Kidney (tissue), 14 donors: Measurements from ENCODE around the gene ZFP69B. TPM values are rescaled to one million over a fixed set of nuclear protein-coding genes. Genes with fewer than 3 reads are reported as not detected.
A peak's percentile ranks its signal among the peaks of the same experiment; 100 is the strongest.

ENCODE experiments used
- DNase-seq, 5 donors: peaks; one replicate each; pipeline ENCODE4 v3.0.0-alpha.2; 2013 to 2020
- FAIRE-seq: peaks from 2 replicates; lab custom pipeline; 2012; peaks lifted over from hg19 to GRCh38; lab: Jason Lieb, UNC
- H3K27ac ChIP-seq, 2 donors: one replicate each; pipeline ENCODE4 v1.7.0; 2013; ENCODE audit warnings: low read depth in 2 of 2, low read length in 2 of 2, inconsistent platforms in 1 of 2
- H3K27me3 ChIP-seq: one replicate; pipeline ENCODE4 v1.7.1; 2013; ENCODE audit warnings: low read length, inconsistent platforms; ENCODE audit not compliant: control insufficient read depth, insufficient read depth
- H3K36me3 ChIP-seq, 3 donors: one replicate each; pipeline versions ENCODE4 v1.7.0 to v1.7.1; 2013; ENCODE audit warnings: low read length in 3 of 3, control low read depth in 1 of 3, inconsistent platforms in 1 of 3; ENCODE audit not compliant: insufficient read depth in 3 of 3, control insufficient read depth in 2 of 3
- H3K4me1 ChIP-seq, 3 donors: one replicate each; pipeline versions ENCODE4 v1.7.0 to v1.7.1; 2013; ENCODE audit warnings: low read length in 3 of 3, inconsistent platforms in 1 of 3, low read depth in 1 of 3; ENCODE audit not compliant: control insufficient read depth in 2 of 3, insufficient read depth in 2 of 3
- H3K4me3 ChIP-seq, 3 donors: one replicate each; pipeline versions ENCODE4 v1.7.0 to v1.8.1; 2013; ENCODE audit warnings: low read length in 3 of 3, control low read depth in 1 of 3, inconsistent platforms in 1 of 3
- H3K9ac ChIP-seq, 3 donors: one replicate each; pipeline versions ENCODE4 v1.7.0 to v1.7.1; 2013; ENCODE audit warnings: low read length in 3 of 3, control low read depth in 1 of 3, inconsistent platforms in 1 of 3
- H3K9me3 ChIP-seq, 3 donors: one replicate each; pipeline versions ENCODE4 v1.7.0 to v1.7.1; 2013; ENCODE audit warnings: low read length in 3 of 3, control low read depth in 1 of 3, inconsistent platforms in 1 of 3; ENCODE audit not compliant: control insufficient read depth in 2 of 3, insufficient read depth in 1 of 3
- intact Hi-C: fragments of 100-400 bp; cut with DNase I; formaldehyde crosslinking; loops from one replicate; pipeline ENCODE4 v1.11.1; 2022
- polyA plus RNA-seq: library from polyadenylated mRNA; stranded (reverse); fragments of 350-450 nt; fragmentation: Illumina TruSeq; extraction: RNeasy Lipid Tissue Mini Kit (QIAGEN cat#74804); gene quantifications from one replicate; pipeline ENCODE4 v1.2.3, GENCODE V29; 2014; ENCODE audit warnings: low read depth, low replicate concordance; ENCODE audit not compliant: insufficient read depth
- total RNA-seq: library from RNA; stranded (reverse); fragmentation: NEBNext Ultra II Directional; extraction: Animal tissue kit (Norgen Biotek cat#: 25700); gene quantifications from one replicate; pipeline ENCODE4 v1.2.1, GENCODE V29; 2021
- TF ChIP-seq, protein P1 (sequence below): IDR thresholded peaks from 3 replicates; pipeline ENCODE4 v1.5.1; 2012; ENCODE audit warnings: mild to moderate bottlenecking, moderate library complexity, borderline replicate concordance; ENCODE audit not compliant: insufficient read depth; ENCODE audit errors: extremely low read depth
- donor health status: control.
- donor health status: control.
- donor health status: control.
- donor health status: control.
- donor health status: control.
- donor health status: DM: yes; HTN: yes; CAD: no.
- donor health status: Normal renal cell carcinoma (clear cell type).

ZFP69B gene
- total and polyA plus RNA-seq, 2 donors from 2014 or later, result 0.62 to 2.1 TPM

DNA sequence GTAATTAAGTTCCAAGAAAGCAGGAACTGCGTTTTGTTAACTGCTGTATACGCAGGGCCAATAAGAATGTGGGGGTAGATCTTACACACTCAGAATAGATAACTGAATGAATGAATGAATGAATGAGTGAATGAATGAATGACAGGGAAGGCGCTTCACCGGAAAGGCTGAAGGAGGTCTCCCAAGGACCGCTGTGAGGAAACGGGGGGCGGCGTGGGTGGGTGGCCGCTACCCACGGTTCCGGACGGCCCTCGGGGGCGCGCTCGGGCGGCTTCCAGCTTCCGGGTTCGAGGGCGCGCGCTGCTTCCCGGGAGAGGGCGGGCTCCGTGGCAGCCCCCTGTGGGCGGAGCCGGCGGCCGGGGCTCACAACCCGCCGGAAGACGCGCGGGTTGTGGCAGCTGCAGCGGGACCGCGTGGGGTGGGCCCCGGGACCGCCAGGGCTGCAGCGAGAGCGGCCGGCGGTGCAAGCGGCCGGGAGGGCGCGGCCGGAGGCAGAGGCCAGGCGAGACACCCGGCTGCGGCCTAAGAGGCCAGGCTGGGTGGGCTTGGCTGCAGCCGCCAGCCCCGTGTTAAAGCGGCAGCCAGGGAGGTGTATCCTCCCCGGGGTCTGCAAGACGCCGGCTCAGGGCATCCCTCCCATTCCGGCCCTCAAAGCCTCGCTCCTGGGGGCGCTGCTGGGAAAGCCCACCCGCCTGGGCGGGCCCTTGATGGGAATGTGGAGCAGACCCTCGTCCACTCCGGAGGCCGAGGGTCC is 26.8 kb downstream of the ZFP69B start, which contains the start of gene ZFP69:
TSS of gene ZFP69 (plus strand) at position 367 of the 754 bp plus-strand sequence. CDS start 2,072 bp downstream, outside the sequence.
- Histone ChIP-seq H3K4me1 (no peaks in the 10 kb centered on the region), H3K4me3 (peak within 1 kb of the TSS; percentile 71 to 91 (median 80)), H3K9me3 (peaks cover 0 to 8% (median 4%) of the 10 kb centered on the region in 3 donors), H3K27ac (no peak within 1 kb of the TSS), H3K9ac (peak within 1 kb of the TSS; percentile 55 to 79 (median 71)), H3K36me3 (no peaks in the 10 kb centered on the region), H3K27me3 (no peaks in the 10 kb centered on the region)
- DNase-seq (peak; percentile 73 to 92 (median 84)), FAIRE-seq (no peak)
- intact Hi-C loops, result no loop called here
- TF ChIP-seq, protein P1, sequence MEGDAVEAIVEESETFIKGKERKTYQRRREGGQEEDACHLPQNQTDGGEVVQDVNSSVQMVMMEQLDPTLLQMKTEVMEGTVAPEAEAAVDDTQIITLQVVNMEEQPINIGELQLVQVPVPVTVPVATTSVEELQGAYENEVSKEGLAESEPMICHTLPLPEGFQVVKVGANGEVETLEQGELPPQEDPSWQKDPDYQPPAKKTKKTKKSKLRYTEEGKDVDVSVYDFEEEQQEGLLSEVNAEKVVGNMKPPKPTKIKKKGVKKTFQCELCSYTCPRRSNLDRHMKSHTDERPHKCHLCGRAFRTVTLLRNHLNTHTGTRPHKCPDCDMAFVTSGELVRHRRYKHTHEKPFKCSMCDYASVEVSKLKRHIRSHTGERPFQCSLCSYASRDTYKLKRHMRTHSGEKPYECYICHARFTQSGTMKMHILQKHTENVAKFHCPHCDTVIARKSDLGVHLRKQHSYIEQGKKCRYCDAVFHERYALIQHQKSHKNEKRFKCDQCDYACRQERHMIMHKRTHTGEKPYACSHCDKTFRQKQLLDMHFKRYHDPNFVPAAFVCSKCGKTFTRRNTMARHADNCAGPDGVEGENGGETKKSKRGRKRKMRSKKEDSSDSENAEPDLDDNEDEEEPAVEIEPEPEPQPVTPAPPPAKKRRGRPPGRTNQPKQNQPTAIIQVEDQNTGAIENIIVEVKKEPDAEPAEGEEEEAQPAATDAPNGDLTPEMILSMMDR, result no peak

DNA sequence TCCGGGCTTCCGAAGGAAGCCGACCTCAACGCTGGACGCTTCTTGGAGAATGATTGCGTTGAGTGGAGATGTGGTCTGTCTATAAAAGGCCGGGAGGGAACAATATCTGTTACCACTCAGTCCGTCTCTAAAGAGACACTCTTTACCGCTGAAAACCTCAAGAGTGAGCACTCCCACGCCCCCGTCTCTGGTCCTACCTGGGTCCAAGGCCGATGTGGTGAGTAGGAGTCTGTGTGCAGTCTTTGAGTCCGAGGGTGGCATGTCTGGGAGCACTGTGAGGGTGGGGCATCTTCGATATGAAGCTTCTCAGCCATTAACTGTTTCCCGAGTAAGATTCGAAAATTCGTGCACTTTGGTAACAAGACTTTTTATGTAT is 27.4 kb downstream of the ZFP69B start:
- H3K27me3 ChIP-seq, result no peaks in the 10 kb centered on the region
- H3K9me3 ChIP-seq, result peaks cover 0 to 8% (median 4%) of the 10 kb centered on the region in 3 donors
- FAIRE-seq (no peak), DNase-seq (peak in 1 of 5 donors; percentile 46)
- H3K4me1 ChIP-seq, result no peaks in the 10 kb centered on the region
- peaks cover 0 to under 1% (median 0%) of the 10 kb centered on the region in 3 donors for H3K36me3 ChIP-seq
- intact Hi-C loops, result no loop called here
- H3K9ac ChIP-seq, result peak overlapping the region; percentile 48 to 71 (median 53)
- H3K4me3 ChIP-seq, result peak overlapping the region; percentile 71 to 91 (median 76)
- TF ChIP-seq, protein P1, result no peak
- no peak overlapping the region for H3K27ac ChIP-seq

DNA sequence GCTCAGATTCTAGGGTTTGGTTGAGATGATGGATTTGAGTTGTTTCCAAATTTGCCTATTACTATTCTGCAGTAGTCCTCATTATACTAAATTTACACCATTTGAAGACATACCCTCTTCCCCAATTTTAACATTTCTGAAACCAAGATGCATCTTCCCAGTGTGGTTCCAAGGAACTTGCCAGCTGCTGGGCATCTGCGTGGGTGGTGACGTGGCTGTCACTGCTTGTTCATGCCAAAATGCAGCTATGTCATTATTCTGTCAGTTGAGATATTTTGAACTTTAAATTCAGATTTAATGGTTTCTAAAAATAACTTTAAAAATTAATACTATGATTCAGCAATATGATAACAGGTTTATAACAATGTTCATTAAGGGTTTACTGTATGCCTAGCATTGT is 28.0 kb downstream of the ZFP69B start:
- DNase-seq, result no peak
- H3K27ac ChIP-seq, result no peak overlapping the region
- TF ChIP-seq, protein P1, result no peak
- peaks cover 0 to 5% (median 4%) of the 10 kb centered on the region in 3 donors for H3K9me3 ChIP-seq
- intact Hi-C loops, result no loop called here
- H3K36me3 ChIP-seq, result peaks cover 0 to 3% (median 0%) of the 10 kb centered on the region in 3 donors
- H3K4me3 ChIP-seq, result peak overlapping the region; percentile 71 to 91 (median 76)
- H3K4me1 ChIP-seq, result no peaks in the 10 kb centered on the region
- no peaks in the 10 kb centered on the region for H3K27me3 ChIP-seq
- no peak for FAIRE-seq
- H3K9ac ChIP-seq, result peak overlapping the region in 1 of 3 donors; percentile 48
